Naive B cell (primary cell): ENCODE measurements around the gene POLA1. TPM values are rescaled to one million over a fixed set of nuclear protein-coding genes. Genes with fewer than 3 reads are reported as not detected.

ENCODE experiments used
- ATAC-seq, 2 donors: fragments of 150-1000 bp; cut with Tn5 transposase; 2 replicates each; pipeline ENCODE4 v1.10.0; 2021; ENCODE audit warnings: low read depth in 2 of 2, mild to moderate bottlenecking in 2 of 2, moderate library complexity in 2 of 2
- DNase-seq: peaks from one replicate; pipeline ENCODE4 v3.0.0; 2022
- H3K27ac Mint-ChIP-seq, 6 donors: one replicate each; pipeline ENCODE4 v1.8.0; 2020 to 2022; ENCODE audit warnings: mild to moderate bottlenecking in 6 of 6, mixed read lengths in 6 of 6, moderate library complexity in 5 of 6, inconsistent platforms in 2 of 6
- H3K27me3 Mint-ChIP-seq, 3 donors: one replicate each; pipeline ENCODE4 v1.8.0; 2021 to 2022; ENCODE audit warnings: mixed read lengths in 3 of 3, mild to moderate bottlenecking in 1 of 3
- H3K36me3 Mint-ChIP-seq, 2 donors: one replicate each; pipeline ENCODE4 v1.8.0; 2020 to 2022; ENCODE audit warnings: mixed read lengths in 2 of 2, inconsistent platforms in 1 of 2, mild to moderate bottlenecking in 1 of 2
- H3K4me1 Mint-ChIP-seq, 3 donors: one replicate each; pipeline ENCODE4 v1.8.0; 2020 to 2022; ENCODE audit warnings: mixed read lengths in 3 of 3, inconsistent platforms in 1 of 3, mild to moderate bottlenecking in 1 of 3, moderate library complexity in 1 of 3
- H3K4me3 Mint-ChIP-seq, 8 donors: one replicate each; pipeline ENCODE4 v1.8.0; 2020 to 2022; ENCODE audit warnings: mild to moderate bottlenecking in 8 of 8, mixed read lengths in 8 of 8, moderate library complexity in 8 of 8, inconsistent platforms in 2 of 8
- H3K9me3 Mint-ChIP-seq, 7 donors: one replicate each; pipeline ENCODE4 v1.8.0; 2020 to 2022; ENCODE audit warnings: mixed read lengths in 7 of 7, mild to moderate bottlenecking in 5 of 7, inconsistent platforms in 2 of 7, moderate library complexity in 1 of 7
- polyA plus RNA-seq, 6 donors: library from polyadenylated mRNA; unstranded; fragments of 300-500 nt; fragmentation: Illumina TruSeq; gene quantifications; one replicate each; pipeline ENCODE4 v1.2.3, GENCODE V29; 2021; ENCODE audit warnings: low read depth in 6 of 6

Gene POLA1
- polyA plus RNA-seq, 6 donors from 2014 or later, result 5.3 to 6.5 (median 6.1) TPM; not detected in 1

DNA sequence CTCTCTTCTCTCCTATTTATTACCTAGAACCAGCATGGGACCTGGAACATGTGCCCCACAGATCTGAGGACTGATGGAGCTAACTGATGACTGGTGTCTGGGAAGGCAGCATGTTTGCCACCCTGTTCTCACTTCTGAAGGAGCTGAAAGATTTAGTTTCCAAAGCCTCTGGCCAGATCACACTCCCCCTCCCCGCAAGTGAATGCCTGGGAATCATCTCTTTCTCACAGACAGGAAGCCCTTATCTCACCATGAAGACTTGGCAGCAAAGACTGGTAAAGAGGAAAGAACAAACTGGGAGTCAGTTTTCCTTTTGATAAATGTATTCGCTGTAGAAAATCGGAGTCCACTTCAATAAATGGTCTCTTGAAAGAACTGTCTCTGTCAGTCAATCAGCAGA lies 25.6 kb upstream of the POLA1 start:
- no peaks in the 10 kb centered on the region for H3K36me3 Mint-ChIP-seq
- H3K9me3 Mint-ChIP-seq, result peaks cover 0 to 4% (median 0%) of the 10 kb centered on the region in 7 donors
- DNase-seq (no peak), ATAC-seq (no peak)
- no peaks in the 10 kb centered on the region for H3K4me1 Mint-ChIP-seq
- H3K27ac Mint-ChIP-seq, result no peak overlapping the region
- H3K4me3 Mint-ChIP-seq, result no peak overlapping the region
- peaks cover 0 to 10% (median 4%) of the 10 kb centered on the region in 3 donors for H3K27me3 Mint-ChIP-seq

DNA sequence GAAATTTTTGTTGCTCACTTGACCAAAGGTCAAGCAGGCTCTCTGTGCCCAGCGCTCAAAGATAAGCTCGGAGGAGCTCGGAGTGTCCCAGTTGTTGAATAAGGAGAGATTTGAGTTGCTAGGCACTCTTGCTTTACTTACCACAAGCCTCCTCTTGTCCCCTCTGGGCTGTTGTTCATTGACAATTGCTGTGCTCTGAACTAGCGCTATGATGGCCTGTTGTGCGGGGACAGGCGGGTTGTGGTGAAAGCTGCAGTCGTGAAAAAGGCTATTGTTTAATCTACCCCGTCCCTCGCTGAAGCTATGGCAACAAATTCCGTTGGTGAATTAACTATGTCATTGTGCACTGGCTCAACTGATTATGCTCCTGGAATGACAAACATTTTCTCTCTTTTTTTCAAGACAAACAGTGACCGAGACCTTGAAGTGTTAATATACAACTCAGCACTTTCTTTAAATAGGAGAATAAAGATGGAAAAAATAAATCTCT lies 21.0 kb upstream of the POLA1 start:
- H3K36me3 Mint-ChIP-seq, result no peaks in the 10 kb centered on the region
- H3K9me3 Mint-ChIP-seq, result peaks cover 0 to 2% (median 0%) of the 10 kb centered on the region in 7 donors
- ATAC-seq (no peak), DNase-seq (no peak)
- peaks cover 0 to 9% (median 4%) of the 10 kb centered on the region in 3 donors for H3K27me3 Mint-ChIP-seq
- no peaks in the 10 kb centered on the region for H3K4me1 Mint-ChIP-seq
- H3K27ac Mint-ChIP-seq, result no peak overlapping the region
- no peak overlapping the region for H3K4me3 Mint-ChIP-seq

DNA sequence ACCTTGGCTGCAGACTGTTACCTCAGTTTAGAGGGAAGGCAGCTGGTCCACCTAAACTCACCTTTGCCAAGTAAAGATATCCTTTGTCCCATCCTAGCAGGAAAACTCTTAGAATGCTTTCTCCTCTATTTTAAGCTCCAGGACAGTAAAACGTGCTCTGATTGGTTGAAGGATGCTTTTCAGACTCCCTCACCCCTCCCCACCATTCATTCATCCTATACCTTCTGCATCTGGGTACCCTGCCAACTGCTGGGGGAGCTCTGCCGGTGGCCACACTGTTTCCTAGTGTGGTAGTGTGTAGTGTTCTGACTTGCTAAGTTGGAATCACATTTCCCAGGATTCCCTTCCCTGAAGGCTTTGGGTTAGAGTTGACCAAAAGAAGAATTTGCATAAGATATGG lies 20.3 kb upstream of the POLA1 start:
- H3K4me3 Mint-ChIP-seq, result no peak overlapping the region
- DNase-seq (no peak), ATAC-seq (no peak)
- H3K27ac Mint-ChIP-seq, result no peak overlapping the region
- no peaks in the 10 kb centered on the region for H3K36me3 Mint-ChIP-seq
- no peaks in the 10 kb centered on the region for H3K4me1 Mint-ChIP-seq
- peaks cover 0 to 2% (median 0%) of the 10 kb centered on the region in 7 donors for H3K9me3 Mint-ChIP-seq
- peaks cover 0 to 9% (median 0%) of the 10 kb centered on the region in 3 donors for H3K27me3 Mint-ChIP-seq

DNA sequence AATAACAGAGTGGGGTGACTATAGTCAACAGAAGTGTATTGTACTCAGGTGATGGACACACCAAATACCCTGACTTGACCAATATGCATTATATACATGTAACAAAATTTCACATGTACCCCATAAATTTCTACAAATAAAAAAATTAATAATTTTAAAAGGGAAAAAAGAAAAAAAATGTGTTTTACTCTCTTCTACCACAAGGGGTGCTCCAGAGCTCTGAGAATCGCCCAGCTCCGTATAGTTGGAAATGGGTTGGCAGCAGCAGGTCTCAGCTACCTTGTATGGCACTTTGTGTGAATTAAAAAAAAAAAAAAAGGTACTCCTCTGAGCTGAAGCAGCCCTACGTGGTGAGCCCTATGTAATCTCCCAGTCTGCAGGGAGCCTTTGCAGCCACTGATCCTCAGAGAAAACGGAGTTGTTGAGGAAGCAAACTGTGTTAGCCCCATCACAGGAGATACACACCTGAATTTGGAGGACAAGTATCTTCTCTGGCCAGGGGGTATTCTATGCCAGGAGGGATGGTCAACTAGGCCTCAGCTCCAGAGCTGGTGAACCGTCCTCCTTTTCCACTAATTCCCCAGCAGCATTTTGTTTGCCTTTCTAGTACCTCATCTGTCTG lies 17.2 kb upstream of the POLA1 start:
- no peaks in the 10 kb centered on the region for H3K36me3 Mint-ChIP-seq
- DNase-seq, result no peak
- peaks cover 0 to 11% (median 9%) of the 10 kb centered on the region in 3 donors for H3K27me3 Mint-ChIP-seq
- H3K4me3 Mint-ChIP-seq, result no peak overlapping the region
- peaks cover 0 to 5% (median 0%) of the 10 kb centered on the region in 7 donors for H3K9me3 Mint-ChIP-seq
- ATAC-seq, result no peak
- H3K4me1 Mint-ChIP-seq, result no peaks in the 10 kb centered on the region
- H3K27ac Mint-ChIP-seq, result no peak overlapping the region

DNA sequence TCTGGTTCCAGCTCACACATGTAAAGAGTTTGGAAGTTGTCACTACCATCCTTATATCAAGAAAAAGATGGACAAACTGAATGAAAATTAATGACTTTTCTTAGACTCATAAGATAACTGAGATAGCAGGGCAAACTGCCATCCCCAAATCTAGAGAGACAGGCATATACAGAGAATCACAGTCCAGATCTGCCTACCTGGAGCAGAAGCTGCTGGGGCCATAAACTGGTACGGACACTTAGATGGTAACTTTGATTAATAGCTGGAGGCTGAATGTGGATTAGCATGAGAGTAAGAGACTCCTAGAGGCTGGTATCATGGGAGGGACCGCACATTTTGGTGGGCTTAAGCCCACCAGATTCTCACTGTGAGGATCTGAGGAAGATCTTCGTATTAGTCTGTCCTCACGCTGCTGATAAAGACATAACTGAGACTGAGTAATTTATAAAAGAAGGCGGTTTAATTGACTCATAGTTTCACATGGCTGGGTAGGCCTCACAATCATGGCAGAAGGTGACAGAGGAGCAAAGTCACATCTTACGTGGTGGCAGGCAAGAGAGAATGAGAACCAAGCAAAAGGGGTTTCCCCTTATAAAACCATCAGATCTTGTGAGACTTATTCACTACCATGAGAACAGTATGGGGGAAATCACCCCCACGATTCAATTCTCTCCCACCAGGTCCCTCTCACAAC lies 10.8 kb upstream of the POLA1 start:
- no peaks in the 10 kb centered on the region for H3K4me1 Mint-ChIP-seq
- peaks cover 4 to 20% (median 18%) of the 10 kb centered on the region in 3 donors for H3K27me3 Mint-ChIP-seq
- H3K4me3 Mint-ChIP-seq, result no peak overlapping the region
- ATAC-seq (no peak), DNase-seq (no peak)
- peaks cover 0 to 5% (median 0%) of the 10 kb centered on the region in 7 donors for H3K9me3 Mint-ChIP-seq
- no peaks in the 10 kb centered on the region for H3K36me3 Mint-ChIP-seq
- no peak overlapping the region for H3K27ac Mint-ChIP-seq

DNA sequence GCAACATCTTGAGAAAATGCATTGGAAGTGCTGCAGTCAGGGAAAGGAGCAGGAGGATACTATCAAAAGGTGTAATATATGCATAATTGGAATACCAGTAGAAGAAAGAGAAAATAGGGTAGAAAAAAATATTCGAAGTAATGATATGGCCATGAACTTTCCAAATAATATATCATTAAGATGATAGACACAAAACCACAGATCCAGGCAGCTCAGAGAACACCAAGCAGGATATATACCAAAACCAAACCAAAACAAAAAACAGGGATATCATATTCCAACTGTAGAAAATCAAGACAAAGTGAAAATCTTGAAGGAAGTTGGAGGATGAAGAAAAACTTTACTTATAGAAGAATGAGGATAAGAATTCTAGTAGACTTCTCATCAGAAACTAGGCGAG lies 9.7 kb upstream of the POLA1 start:
- peaks cover 4 to 20% (median 18%) of the 10 kb centered on the region in 3 donors for H3K27me3 Mint-ChIP-seq
- DNase-seq (no peak), ATAC-seq (no peak)
- peaks cover 0 to 5% (median 0%) of the 10 kb centered on the region in 7 donors for H3K9me3 Mint-ChIP-seq
- H3K4me3 Mint-ChIP-seq, result no peak overlapping the region
- H3K4me1 Mint-ChIP-seq, result no peaks in the 10 kb centered on the region
- no peak overlapping the region for H3K27ac Mint-ChIP-seq
- H3K36me3 Mint-ChIP-seq, result no peaks in the 10 kb centered on the region

DNA sequence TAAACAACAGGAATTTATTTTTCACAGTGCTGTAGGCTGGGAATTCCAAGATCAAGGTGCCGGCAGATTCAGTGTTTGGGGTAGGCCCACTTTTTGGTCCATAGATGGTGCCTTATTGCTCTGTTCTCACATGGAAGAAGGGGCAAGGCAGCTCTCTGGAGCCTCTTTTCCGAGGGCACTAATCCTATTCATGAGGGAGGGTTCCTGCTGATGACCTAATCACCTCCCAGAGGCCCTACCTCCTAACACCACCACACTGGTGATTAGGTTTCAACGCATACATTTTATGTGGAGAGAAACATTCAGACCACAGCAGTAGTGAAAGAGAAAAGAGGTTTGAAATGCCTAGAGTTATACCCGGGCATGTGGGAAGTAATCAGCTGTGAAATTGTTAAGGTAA lies 1.4 kb upstream of the POLA1 start:
- no peak for DNase-seq
- Mint-ChIP-seq H3K27ac (peak overlapping the region in 1 of 6 donors; percentile 85), H3K36me3 (no peaks in the 10 kb centered on the region), H3K4me3 (peak overlapping the region in 7 of 8 donors; percentile 15 to 96 (median 63)), H3K9me3 (no peaks in the 10 kb centered on the region), H3K4me1 (peaks cover 5 to 9% (median 8%) of the 10 kb centered on the region in 3 donors), H3K27me3 (no peaks in the 10 kb centered on the region)
- ATAC-seq, result no peak

DNA sequence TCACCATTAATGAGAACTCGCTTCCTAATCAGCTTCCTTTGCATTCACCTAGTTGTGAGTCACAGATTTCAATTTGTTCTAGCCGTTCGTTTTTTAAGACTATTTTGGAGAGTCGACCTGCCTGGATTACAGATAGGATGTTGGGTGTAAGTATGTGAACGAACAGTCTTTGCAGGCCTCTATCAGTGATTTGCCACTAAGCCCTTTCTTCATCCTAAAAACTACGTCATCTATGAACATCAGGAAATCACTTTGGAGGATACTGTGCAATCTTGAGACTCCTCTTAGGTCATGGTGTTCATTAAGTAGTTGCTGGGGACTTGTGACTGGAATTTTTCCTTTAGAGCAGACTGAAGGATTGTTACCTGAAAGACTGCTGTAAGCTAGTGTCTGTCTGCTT lies 1.1 kb downstream of the POLA1 start:
- ATAC-seq (no peak), DNase-seq (no peak)
- no peaks in the 10 kb centered on the region for H3K27me3 Mint-ChIP-seq
- H3K4me3 Mint-ChIP-seq, result peak overlapping the region in 7 of 8 donors; percentile 90 to 97 (median 94)
- H3K9me3 Mint-ChIP-seq, result no peaks in the 10 kb centered on the region
- H3K36me3 Mint-ChIP-seq, result no peaks in the 10 kb centered on the region
- peaks cover 5 to 9% (median 8%) of the 10 kb centered on the region in 3 donors for H3K4me1 Mint-ChIP-seq
- H3K27ac Mint-ChIP-seq, result peak overlapping the region in 2 of 6 donors; percentile 51 to 85

DNA sequence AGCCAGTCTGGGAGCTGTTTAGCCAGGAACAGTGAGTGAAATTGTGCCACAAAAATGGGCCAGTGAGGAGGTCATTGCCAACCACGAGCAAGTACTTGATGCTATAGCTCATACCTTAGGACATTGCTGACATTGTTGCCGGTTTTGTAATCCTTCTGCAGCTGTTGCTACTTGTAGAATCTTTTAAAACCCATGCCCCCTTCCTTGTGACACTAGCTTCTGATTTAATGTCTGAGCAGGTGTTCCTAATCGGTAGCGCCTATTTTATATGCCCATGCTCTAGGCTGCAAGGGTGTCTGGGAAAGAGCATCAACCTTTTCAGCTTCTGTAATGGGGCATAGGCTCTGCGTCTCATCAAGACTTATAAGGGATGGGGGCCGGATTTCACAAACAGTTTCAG lies 2.6 kb downstream of the POLA1 start:
- ATAC-seq (no peak), DNase-seq (no peak)
- peak overlapping the region in 1 of 6 donors; percentile 7 for H3K27ac Mint-ChIP-seq
- peaks cover 5 to 9% (median 8%) of the 10 kb centered on the region in 3 donors for H3K4me1 Mint-ChIP-seq
- H3K27me3 Mint-ChIP-seq, result no peaks in the 10 kb centered on the region
- H3K9me3 Mint-ChIP-seq, result no peaks in the 10 kb centered on the region
- no peaks in the 10 kb centered on the region for H3K36me3 Mint-ChIP-seq
- H3K4me3 Mint-ChIP-seq, result peak overlapping the region in 2 of 8 donors; percentile 6 to 72

DNA sequence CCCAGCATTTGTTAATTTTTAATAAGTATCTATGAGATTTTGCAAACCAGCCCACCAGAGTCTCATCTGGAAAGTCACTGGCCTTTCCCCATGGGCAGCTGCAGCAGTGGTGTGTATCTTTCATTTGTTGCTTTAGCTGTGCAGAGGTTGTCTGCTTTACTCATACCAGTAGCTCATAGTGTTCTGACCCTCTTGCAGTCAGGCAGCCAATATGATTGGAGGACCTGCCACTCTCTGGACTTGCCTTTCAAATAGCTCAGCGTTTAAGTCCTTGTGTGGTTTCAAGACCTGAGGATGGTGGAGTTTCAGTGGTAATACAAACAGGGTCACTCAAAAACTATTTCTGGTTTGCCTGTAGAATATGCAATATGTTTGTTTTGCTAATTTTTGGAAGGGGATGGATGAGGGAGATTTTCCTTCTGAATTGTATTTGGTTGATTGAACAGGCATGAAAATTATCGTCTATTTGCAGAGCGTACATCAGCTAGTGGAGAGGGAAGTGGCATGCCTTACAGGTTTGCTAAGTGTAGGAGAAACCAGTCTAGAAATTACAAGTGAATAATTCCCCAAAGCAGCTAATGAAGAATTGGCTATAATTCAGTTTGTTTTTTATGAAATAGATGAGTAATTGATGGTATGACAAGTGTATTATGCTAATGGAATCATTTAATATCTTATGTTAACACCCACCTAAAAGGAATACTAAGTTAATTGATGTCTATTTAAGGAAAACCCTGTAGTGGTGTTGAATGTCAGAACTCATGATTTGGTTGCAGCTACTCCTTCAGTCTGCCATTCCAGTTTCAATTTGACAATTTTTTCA lies 8.9 kb downstream of the POLA1 start:
- Mint-ChIP-seq H3K27ac (peak overlapping the region in 1 of 6 donors; percentile 21), H3K27me3 (no peaks in the 10 kb centered on the region), H3K4me1 (no peaks in the 10 kb centered on the region), H3K4me3 (no peak overlapping the region), H3K9me3 (no peaks in the 10 kb centered on the region), H3K36me3 (no peaks in the 10 kb centered on the region)
- no peak for ATAC-seq
- DNase-seq, result no peak

DNA sequence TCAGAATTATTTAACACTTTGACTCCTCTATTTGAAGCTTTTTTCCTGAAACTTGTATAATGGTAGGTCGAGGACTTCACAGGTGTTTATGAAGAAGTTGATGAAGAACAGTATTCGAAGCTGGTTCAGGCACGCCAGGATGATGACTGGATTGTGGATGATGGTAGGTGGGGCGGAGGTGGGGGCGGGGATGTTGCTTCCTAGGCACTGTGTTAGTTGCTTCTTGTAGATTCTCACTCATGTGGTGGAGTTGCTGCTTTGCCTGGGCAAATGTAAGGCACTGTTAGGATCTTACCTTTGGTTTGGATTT lies 9.4 kb downstream of the POLA1 start:
- Mint-ChIP-seq H3K36me3 (no peaks in the 10 kb centered on the region), H3K27ac (no peak overlapping the region), H3K4me3 (no peak overlapping the region), H3K27me3 (no peaks in the 10 kb centered on the region), H3K9me3 (no peaks in the 10 kb centered on the region), H3K4me1 (no peaks in the 10 kb centered on the region)
- DNase-seq, result no peak
- ATAC-seq, result no peak

DNA sequence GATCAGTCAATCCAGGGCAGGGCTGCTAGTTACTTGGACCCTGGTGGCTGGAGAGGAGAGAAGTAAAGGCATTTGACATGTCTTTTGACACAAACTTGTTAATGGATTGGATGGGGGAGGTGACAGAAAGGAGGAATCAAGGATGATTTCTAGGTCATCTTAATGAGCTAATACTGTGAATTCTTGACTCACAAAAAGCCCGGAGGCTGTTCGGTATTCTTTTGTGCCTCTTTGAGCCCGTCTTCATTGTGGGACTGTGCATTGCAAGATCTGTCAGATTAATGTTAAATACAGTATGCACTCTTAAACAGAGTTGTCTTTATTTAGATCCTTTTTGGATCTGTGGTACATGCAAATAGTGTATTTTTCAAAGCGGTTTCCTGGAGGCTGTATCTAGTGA lies 25.1 kb downstream of the POLA1 start:
- Mint-ChIP-seq H3K27me3 (no peaks in the 10 kb centered on the region), H3K27ac (peak overlapping the region in 1 of 6 donors; percentile 41), H3K9me3 (peaks cover 0 to 1% (median 0%) of the 10 kb centered on the region in 7 donors), H3K36me3 (no peaks in the 10 kb centered on the region), H3K4me1 (no peaks in the 10 kb centered on the region), H3K4me3 (no peak overlapping the region)
- no peak for DNase-seq
- ATAC-seq, result no peak

DNA sequence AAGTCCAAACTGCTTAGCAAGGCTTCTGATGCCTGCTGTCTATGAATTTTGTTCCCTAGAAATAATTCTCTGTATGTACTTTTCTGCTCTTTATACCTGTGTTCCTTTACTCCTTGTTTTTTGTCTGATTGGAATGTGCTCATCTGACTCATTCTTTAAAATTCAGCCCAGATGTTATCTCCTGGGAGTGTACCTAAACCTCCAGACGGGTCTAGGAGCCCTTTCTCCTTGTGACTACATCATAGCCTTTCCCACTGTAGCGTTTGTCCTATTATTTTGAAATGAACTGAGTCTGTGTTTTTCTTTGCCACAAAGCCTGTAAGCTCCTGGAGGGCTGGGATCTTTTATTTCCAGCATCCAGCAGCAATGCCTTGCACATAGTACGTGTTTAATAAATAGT lies 26.3 kb downstream of the POLA1 start:
- Mint-ChIP-seq H3K4me3 (no peak overlapping the region), H3K27me3 (no peaks in the 10 kb centered on the region), H3K27ac (peak overlapping the region in 1 of 6 donors; percentile 68), H3K36me3 (no peaks in the 10 kb centered on the region), H3K4me1 (no peaks in the 10 kb centered on the region), H3K9me3 (peaks cover 0 to 1% (median 0%) of the 10 kb centered on the region in 7 donors)
- ATAC-seq (no peak), DNase-seq (no peak)
